ENCODE results near the gene NTPCR.

DNA sequence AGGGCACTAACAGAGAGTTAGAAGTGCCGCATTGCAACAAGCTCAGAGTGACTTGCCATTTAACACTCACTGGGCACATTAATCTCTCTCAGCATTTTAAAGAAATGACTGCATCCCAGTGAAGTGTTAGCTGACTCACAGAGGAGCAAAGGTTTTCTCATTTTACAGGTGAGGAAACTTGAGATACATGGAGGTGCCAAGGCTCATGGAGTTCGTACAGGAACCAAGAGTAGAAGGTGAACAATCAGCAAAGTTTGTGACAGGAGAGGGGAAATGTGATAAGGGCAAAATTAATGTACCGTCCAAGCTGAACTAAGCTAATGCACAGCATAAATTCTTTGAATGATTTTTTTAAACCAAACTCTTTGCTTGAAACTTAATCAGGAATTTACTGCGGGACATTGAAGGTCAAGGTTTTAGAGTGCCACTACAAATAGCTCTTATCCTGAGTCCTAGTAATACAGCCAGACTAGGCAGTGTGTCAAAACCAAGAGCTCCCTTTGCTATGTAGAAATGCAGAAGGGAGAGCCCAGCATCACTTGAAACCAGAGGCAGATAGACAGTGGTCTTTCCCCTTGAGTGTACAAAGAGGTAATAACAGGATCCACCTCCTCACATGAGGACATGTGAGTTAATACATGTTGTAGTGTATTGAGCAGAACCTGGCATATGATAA is 22.4 kb upstream of the NTPCR start:
- TF ChIP-seq, protein P1, sequence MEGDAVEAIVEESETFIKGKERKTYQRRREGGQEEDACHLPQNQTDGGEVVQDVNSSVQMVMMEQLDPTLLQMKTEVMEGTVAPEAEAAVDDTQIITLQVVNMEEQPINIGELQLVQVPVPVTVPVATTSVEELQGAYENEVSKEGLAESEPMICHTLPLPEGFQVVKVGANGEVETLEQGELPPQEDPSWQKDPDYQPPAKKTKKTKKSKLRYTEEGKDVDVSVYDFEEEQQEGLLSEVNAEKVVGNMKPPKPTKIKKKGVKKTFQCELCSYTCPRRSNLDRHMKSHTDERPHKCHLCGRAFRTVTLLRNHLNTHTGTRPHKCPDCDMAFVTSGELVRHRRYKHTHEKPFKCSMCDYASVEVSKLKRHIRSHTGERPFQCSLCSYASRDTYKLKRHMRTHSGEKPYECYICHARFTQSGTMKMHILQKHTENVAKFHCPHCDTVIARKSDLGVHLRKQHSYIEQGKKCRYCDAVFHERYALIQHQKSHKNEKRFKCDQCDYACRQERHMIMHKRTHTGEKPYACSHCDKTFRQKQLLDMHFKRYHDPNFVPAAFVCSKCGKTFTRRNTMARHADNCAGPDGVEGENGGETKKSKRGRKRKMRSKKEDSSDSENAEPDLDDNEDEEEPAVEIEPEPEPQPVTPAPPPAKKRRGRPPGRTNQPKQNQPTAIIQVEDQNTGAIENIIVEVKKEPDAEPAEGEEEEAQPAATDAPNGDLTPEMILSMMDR (IDR thresholded peaks at IDR 0.05; ENCODE audit: extremely low read depth in 1 of 2, insufficient read depth in 1 of 2, low read depth in 1 of 2, low read length in 2 of 2), result no peak
- TF ChIP-seq FOS (IDR thresholded peaks at IDR 0.05; ENCODE audit: borderline replicate concordance, insufficient read depth, low read length) (no peak), EZH2 (IDR thresholded peaks at IDR 0.05; ENCODE audit: borderline replicate concordance, low read depth, low read length, severe bottlenecking) (no peak), GATA2 (IDR thresholded peaks at IDR 0.05; ENCODE audit: insufficient read depth, insufficient read length, low read depth, low read length) (no peak), POLR2A (IDR thresholded peaks at IDR 0.05; ENCODE audit: low read depth, low read length) (no peak), POLR2AphosphoS5 (IDR thresholded peaks at IDR 0.05; ENCODE audit: insufficient read depth, low read depth, low read length) (no peak)
